GM12801 (cell line): Measurements from ENCODE around the gene TWF1.

Experiments used
- TF ChIP-seq, protein P1 (sequence below): IDR thresholded peaks from one replicate; pipeline ENCODE4 v1.5.1; 2011; ENCODE audit warnings: control low read depth; ENCODE audit not compliant: insufficient read length; ENCODE audit errors: extremely low read depth

TWF1 gene

DNA sequence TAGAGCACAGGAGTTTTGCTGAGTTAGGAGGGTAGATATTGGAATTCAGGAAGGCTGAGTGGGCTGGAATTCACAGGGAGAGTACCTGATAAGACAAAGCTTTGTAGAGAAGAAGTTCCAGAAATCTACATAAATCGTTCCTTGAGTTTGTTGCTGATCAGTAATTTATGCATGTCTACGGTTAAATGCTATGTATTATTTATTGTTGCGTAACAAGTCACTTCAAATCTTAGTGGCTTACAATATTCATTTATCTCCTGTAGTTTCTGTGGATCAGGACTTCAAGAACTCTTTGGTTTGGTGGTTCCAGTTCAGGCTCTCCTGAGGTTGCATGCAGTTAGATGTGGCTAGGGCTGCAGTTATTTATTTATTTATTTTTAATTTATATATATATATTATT lies 55.3 kb downstream of the TWF1 start:
- TF ChIP-seq, protein P1, sequence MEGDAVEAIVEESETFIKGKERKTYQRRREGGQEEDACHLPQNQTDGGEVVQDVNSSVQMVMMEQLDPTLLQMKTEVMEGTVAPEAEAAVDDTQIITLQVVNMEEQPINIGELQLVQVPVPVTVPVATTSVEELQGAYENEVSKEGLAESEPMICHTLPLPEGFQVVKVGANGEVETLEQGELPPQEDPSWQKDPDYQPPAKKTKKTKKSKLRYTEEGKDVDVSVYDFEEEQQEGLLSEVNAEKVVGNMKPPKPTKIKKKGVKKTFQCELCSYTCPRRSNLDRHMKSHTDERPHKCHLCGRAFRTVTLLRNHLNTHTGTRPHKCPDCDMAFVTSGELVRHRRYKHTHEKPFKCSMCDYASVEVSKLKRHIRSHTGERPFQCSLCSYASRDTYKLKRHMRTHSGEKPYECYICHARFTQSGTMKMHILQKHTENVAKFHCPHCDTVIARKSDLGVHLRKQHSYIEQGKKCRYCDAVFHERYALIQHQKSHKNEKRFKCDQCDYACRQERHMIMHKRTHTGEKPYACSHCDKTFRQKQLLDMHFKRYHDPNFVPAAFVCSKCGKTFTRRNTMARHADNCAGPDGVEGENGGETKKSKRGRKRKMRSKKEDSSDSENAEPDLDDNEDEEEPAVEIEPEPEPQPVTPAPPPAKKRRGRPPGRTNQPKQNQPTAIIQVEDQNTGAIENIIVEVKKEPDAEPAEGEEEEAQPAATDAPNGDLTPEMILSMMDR: no peak

DNA sequence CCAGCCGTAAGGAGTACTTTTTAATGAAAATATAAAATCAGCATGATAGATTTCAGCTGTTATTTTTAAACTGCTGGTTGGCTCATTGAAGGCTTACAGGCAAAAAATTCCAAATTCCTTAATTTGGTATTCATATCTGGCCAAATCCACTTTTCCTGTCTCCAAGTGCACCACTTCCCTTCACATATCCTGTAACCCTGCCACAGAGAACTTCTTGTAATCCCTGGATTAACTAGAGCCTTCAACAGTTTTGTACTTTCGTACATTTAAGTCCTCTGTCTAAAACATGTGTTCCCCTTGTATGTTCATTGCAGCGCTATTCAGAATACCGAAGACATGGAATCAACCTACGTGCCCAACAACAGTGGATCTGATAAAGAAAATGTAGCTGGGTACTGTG lies 57.1 kb downstream of the TWF1 start:
- TF ChIP-seq, protein P1: no peak

DNA sequence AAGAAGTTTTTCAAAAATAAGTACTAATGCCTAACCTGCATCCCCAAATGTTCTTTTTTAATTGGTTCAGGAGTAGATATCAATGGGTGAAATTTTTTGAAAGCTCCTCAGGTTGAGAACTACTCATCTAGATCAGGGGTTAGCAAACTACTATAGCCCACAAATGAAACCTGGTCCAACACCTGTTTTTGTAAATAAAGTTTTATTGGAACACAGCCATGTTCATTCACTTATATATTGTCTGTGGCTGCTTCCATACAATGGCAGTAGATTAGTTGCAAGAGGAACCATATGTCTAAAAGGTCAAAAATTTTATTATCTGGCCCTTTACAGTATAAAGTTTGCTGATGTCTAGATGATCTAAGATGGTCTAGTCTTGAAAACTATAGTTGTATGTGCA lies 61.3 kb downstream of the TWF1 start:
- TF ChIP-seq, protein P1: no peak
